GM18520 (cell line): ENCODE results near the gene MAP4K3.
"Not testable (repeated sequence)": the region's sequence is repeated elsewhere in the genome, so short reads cannot be mapped to it uniquely, and the experiment has no call there.

Source experiments
- ATAC-seq: cut with Tn5 transposase; IDR thresholded peaks from one replicate; pipeline ENCODE4 v1.9.1; 2021; ENCODE audit not compliant: unreplicated experiment

MAP4K3 gene

DNA sequence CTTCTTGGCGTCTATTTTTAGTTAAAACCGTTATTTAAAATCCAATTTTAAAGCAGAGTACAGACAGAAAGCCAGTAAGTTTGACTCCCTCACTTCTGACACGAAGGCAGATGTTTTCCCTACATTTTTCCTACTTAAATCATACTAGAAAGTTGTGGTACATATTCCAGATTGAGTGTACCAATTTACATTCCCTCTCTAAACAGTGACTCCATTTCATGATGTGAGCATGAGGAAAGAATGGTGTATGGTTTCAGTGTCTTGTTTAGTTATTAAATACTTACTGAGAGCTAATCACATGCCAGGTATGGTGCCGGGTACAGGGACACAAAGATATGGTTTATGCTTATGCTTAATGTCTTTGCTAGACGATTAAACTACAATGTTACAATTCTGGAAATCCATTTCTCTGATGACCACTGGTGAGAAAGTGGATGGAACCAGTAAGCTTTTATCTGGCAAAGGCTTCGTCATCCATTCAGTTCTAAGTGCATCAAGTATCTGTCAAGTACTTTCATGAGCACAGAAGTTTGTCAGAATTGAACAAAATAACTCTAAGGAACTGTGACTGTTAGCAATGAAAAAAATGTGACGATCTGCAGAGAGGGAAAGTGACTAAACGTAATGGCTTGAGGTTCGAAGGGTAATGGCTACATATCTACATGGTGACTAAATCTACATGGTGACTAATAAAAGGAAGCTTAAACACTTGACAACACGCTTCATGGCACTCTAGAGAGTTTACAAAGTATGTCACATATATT lies 25.7 kb downstream of the MAP4K3 start:
- ATAC-seq, result no peak

- ATAC-seq, result no peak
Observed at GRCh38 chr2:39409697-39410389, 27.2 kb downstream of the MAP4K3 start.

GRCh38 chr2:39408351-39409136 lies 28.5 kb downstream of the MAP4K3 start:
- peak; percentile 36 for ATAC-seq

DNA sequence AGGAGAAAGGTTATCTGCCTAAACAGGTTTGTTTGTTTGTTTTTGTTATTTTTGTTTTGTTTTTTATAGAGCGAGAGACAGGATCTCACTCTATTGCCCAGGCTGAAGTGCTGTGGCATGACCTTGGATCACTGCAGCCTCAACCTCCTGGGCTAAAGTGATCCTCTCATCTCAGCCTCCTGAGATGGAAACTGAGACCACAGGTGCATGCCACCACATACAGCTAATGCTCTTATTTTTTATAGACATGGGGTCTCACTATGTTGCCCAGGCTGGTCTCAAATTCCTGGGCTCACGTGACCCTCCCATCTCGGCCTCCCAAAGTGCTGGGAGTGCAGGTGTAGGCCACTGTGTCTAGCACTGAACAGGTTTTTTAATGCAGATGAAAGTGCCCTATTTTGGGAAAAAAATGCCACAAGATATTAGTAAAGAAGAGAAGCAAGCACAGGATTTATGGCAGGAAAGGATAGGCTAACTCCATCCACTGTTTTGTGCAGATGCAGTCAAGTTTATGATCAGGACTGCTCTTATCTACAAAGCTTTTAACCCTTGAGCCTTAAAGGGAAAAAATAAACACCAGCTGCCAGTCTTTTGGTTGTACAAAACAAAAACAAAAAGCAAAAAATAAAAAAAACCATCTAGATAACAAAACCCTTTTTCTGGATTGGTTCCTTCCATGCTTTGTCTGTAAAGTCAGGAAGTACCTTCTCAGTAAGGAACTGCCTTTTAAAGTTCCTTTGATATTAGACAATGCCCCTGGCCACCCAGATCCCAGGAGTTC lies 29.4 kb downstream of the MAP4K3 start:
- no peak for ATAC-seq

GRCh38 chr2:39405364-39405763 lies 31.7 kb downstream of the MAP4K3 start:
- no peak for ATAC-seq

- no peak for ATAC-seq
Observed at GRCh38 chr2:39403311-39403710, 33.8 kb downstream of the MAP4K3 start.

DNA sequence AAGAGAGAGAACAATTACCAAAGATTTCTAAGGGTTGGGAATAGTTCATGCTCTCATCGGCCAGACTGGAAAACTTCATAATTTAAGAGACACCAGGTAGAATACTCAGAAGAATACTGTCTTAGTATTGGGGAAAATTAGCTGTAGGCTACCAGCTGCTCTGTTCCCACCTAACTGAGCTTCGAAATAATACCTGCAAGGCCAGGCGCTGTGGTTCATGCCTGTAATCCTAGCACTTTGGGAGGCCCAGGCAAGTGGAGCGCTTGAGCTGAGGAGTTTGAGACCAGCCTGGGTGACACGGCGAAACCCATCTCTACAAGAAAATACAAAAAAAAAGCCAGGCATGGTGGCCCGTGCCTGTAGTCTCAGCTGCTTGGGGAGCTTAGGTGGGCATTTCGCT lies 35.8 kb downstream of the MAP4K3 start:
- ATAC-seq, result no peak

DNA sequence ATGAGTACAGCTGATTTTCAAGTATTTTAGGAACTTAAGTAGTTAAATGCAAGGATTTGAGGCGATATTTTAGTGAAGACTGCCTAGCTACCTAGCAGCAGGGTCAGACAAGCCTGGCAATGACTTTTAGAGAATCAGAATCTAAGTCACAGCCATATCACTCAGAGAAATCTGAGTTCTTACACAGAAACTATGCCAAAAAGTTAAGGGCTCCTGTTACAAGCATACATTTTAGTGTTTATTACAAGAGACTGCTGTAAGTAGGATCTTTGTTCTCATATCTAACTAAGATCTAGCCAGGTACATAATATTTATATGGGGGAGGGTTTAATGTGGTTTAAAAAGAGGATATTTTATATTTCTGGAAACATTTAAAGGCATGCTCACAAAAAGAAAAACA lies 37.5 kb downstream of the MAP4K3 start:
- ATAC-seq, result no peak

DNA sequence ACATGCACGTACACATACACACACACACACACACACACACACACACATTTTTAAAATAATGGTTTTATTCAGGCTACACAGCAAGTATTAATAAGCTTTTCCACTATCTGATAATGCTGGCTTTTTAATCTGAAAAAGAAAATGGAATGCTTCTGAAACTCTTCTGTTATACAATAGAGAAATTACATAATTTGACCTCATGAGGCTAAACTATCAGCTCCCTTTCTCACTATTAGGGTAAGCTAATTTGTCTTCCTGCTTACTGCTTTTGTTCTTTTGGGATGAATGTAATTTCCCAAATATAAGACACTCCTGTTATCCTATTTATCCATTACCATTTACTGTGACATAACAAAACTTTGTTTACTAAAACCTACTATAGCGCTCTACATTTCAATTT lies 41.8 kb downstream of the MAP4K3 start:
- no peak for ATAC-seq

- no peak for ATAC-seq
Observed at GRCh38 chr2:39394516-39394961, 42.5 kb downstream of the MAP4K3 start.

- ATAC-seq, result no peak
Observed at GRCh38 chr2:39392672-39393071, 44.4 kb downstream of the MAP4K3 start.

GRCh38 chr2:39390216-39390615 lies 46.9 kb downstream of the MAP4K3 start:
- no peak for ATAC-seq

DNA sequence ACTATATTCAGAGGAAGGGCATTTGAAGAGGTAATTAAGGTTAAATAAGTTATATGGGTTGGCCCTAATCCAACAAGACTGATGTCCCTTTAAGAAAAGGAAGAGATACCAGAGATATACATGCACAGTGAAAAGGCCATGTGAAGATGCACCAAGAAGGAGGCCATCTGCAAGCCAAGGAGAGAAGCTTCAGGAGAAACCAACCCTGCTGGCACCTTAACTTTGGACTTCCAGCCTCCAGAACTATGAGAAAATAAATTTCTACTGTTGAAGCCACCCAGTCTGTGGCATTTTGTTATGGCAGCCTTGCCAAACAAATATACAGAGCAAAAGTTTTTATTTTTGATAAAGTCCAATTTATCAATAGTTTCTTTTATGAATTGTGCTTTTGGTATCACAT lies 51.0 kb downstream of the MAP4K3 start:
- no peak for ATAC-seq

- ATAC-seq, result no peak
Observed at GRCh38 chr2:39385172-39385571, 51.9 kb downstream of the MAP4K3 start.

DNA sequence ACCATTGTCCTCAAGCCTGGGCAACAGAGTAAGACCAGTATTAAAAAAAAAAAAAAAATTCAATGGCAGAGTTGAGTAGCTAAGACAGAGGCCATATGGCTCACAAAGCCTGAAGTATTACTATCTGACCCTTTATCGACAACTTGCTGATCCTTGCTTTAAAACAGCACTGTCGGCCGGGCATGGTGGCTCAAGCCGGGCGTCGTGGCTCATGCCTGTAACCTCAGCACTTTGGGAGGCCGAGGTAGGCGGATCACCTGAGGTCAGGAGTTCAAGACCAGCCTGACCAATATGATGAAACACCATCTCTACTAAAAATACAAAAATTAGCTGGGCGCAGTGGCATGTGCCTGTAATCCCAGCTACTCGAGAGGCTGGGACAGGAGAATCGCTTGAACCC lies 53.0 kb downstream of the MAP4K3 start:
- not testable (repeated sequence) for ATAC-seq

DNA sequence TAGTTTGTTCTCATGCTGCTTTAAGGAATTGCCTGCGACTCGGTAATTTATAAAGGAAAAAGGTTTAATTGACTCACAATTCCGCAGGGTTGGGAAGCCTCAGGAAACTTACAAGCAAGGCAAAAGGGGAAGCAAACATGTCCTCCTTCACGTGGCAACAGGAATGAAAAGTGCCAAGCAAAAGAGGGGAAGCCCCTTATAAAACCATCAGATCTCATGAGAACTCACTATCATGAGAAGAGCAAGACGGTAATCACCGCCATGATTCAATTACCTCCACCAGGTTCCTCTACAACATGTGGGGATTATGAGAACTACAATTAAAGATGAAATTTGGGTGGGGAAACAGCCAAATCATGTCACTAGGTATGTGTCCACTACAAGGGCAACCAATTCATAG lies 53.9 kb downstream of the MAP4K3 start:
- ATAC-seq, result no peak

DNA sequence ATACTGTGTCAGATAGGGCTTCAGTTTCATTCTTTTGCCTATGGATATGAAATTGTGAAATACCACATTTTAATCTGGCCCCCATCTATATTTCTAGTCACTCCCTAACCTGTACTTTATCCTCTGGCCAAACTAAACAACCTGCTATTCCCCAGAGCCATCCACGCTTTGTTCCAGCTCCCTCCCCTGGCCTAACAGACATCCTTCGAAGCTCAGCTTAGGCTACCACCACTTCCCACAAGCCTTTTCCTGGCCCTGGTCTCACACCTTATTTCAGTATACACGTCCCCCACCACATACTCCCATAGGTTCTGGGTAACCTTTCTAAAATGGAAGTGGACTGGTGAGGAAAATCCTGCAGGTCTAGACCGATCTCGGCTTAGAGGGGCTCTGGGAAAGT lies 55.4 kb downstream of the MAP4K3 start:
- ATAC-seq, result no peak

GRCh38 chr2:39380525-39381150 lies 56.4 kb downstream of the MAP4K3 start:
- no peak for ATAC-seq

GRCh38 chr2:39379643-39380524 lies 57.2 kb downstream of the MAP4K3 start:
- ATAC-seq, result peak; percentile 68

DNA sequence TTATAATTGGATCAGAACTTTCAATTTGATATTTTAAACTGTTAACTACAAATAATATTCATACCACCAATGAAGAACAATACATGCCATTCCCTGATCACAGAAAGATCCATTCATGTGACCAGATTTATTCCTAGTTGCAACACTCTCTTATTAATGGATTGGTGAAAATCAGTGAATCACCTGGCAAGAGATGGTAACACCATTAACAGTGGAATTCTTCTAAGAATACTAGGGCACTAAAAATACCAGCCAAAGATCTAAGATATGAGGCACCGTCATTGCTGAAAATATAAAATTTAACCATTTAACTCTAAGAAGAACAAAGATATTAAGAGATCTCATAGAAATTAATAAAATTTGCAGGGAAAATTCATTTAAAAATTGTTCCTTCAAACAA lies 58.1 kb downstream of the MAP4K3 start:
- ATAC-seq, result no peak
